Epithelial cell of esophagus (primary cell): Measurements from ENCODE around the gene CSF2.
A peak's percentile ranks its signal among the peaks of the same experiment; 100 is the strongest.

Experiments used
- DNase-seq: peaks from one replicate; pipeline ENCODE4 v3.0.0; 2010; ENCODE audit warnings: low read depth
- H3K4me3 ChIP-seq: 2 replicates; pipeline ENCODE4 v1.5.1; 2011; ENCODE audit warnings: mild to moderate bottlenecking, low read length, control low read depth
- TF ChIP-seq, protein P1 (sequence below): IDR thresholded peaks from 2 replicates; pipeline ENCODE4 v1.5.1; 2011; ENCODE audit warnings: low read depth, mild to moderate bottlenecking, low read length, control low read depth, inconsistent platforms; ENCODE audit not compliant: insufficient read depth; ENCODE audit errors: missing control alignments

CSF2 gene

DNA sequence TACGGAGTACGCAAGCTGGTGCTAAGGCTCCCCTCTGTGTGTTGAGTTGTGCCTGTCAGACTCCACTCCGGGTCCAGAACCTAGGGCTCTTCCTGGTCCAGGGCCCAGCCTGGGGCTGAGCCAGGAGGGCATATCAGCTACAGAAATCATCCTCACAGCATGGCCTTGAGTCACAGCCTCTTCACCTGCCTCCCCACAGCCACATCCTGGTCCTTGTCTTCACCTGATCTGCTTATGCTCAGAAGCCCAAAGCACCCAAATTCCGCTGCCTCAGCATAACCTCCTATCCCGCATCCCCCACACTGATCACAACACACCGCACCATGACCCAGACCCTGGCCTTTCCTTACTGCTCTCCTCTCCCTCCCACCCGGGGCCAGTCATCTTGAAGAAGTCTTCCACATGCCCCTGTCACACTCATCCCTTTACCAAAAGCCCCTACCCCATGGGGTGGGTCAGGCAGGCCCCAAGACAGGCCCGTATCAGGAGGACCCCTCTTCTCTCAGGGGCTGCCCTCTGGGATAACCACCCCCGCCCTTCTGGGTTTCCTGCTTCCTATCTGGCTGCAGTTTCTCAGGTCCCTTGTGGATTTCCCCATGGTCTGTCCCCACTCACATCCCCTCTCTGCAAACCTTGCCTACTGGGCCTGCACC, 14.4 kb upstream of the CSF2 start:
- TF ChIP-seq, protein P1, sequence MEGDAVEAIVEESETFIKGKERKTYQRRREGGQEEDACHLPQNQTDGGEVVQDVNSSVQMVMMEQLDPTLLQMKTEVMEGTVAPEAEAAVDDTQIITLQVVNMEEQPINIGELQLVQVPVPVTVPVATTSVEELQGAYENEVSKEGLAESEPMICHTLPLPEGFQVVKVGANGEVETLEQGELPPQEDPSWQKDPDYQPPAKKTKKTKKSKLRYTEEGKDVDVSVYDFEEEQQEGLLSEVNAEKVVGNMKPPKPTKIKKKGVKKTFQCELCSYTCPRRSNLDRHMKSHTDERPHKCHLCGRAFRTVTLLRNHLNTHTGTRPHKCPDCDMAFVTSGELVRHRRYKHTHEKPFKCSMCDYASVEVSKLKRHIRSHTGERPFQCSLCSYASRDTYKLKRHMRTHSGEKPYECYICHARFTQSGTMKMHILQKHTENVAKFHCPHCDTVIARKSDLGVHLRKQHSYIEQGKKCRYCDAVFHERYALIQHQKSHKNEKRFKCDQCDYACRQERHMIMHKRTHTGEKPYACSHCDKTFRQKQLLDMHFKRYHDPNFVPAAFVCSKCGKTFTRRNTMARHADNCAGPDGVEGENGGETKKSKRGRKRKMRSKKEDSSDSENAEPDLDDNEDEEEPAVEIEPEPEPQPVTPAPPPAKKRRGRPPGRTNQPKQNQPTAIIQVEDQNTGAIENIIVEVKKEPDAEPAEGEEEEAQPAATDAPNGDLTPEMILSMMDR, result no peak
- no peak for DNase-seq

DNA sequence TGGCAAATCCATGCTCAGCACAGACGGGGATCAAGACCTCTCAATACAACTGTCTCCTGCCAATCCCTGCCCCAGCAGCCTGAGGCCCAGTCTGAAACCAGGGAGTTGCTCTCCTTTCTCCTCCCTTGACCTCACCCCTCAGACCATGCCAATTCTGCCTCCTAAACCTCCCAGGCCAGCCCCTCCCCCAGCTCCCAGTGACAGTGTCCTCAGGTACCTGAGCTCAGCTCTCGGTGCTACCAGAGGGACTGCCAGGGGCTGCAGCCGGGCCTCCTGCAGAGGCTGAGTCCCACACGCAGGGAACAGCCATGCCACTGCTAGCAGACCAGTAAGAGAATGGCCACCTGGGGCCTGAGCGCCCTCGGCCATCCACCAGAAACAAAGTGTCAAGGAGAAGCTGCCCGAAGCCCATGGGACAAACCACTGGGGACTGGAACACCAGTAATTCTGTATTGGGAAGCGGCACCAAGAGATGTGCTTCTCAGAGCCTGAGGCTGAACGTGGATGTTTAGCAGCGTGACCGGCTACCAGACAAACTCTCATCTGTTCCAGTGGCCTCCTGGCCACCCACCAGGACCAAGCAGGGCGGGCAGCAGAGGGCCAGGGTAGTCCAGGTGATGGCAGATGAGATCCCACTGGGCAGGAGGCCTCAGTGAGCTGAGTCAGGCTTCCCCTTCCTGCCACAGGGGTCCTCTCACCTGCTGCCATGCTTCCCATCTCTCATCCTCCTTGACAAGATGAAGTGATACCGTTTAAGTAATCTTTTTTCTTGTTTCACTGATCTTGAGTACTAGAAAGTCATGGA, 13.7 kb upstream of the CSF2 start:
- no peak for DNase-seq
- no peak overlapping the region for H3K4me3 ChIP-seq
- TF ChIP-seq, protein P1, result no peak

More for the DNA sequence above, 14.4 kb upstream of the CSF2 start:
- H3K4me3 ChIP-seq, result no peak overlapping the region

DNA sequence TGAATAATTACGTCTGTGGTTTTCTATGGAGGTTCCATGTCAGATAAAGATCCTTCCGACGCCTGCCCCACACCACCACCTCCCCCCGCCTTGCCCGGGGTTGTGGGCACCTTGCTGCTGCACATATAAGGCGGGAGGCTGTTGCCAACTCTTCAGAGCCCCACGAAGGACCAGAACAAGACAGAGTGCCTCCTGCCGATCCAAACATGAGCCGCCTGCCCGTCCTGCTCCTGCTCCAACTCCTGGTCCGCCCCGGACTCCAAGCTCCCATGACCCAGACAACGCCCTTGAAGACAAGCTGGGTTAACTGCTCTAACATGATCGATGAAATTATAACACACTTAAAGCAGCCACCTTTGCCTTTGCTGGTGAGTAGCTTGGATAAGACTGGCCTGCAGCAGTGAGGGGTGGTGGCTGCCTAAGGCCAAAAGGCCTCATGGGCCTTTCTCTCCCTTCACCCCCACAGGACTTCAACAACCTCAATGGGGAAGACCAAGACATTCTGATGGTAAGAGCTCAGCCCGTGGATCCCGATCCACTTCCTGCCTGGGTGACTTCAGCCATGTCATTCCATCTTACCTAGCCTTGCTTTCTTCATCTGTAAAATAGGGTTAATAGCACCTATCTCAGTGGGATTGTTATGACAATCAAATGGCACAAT, 13.0 kb upstream of the CSF2 start, which contains the start of gene IL3:
TSS of gene IL3 (plus strand) at position 155 of the 661 bp plus-strand sequence. CDS start at position 207, 52 bp downstream.
- no peak for DNase-seq
- H3K4me3 ChIP-seq, result no peak within 1 kb of the TSS
- TF ChIP-seq, protein P1, result no peak

DNA sequence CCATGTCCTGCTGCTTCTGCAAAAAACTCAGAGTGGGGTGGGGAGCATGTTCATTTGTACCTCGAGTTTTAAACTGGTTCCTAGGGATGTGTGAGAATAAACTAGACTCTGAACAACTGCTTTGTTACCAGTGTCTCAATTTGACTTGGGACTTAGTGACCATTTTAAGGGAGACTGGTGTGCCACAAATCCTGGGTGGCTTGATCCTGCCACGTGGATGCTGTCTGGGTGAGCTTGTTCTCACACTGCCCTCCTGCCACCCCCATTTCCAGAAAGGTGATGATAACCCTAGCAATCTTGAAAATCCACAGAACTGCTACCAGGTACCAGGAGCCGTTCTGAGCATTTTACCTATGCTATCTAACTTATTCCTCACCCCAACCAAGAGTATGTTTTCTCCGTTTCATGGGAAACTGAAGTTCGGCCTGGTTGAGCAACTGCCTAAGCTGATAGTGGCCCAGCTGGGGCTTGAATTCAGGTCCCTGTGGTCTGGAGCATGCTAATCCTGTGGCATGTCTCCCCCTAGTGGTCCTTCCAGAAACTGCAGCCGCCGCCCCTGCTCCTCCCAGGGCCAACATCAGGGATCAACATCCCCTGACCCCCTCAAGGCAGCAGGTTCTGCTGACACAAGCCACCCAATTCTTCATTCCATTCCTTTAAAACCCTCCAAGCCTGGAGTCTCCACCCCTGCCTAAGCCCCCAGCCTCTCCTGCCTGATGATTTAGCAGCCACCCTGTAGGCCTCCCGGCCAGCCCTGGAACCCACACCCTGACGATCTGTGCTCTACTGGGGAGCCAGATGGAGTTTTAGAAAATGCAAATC, 10.3 kb upstream of the CSF2 start:
- no peak overlapping the region for H3K4me3 ChIP-seq
- TF ChIP-seq, protein P1, result peak; percentile 95
- DNase-seq, result peak; percentile 66

DNA sequence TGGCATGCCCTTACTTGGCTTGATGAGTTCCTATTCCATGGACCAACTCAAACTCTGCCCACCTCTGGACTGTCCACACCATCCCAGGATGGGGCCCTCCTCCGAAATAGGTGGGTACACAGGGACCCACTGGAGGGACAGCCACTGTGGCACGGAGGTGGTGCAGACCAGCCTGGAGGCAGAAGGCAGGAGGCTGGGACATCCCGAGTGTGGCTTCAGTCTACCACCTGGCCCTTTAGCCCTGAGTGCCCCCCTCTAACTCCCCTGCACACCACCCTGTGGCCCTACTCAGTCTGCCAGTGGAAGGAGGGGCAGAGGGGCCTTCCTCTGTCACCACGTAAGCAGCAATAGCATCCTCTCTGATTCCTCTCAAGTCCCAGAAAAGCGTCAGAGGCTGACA, 9.4 kb upstream of the CSF2 start:
- H3K4me3 ChIP-seq, result no peak overlapping the region
- TF ChIP-seq, protein P1, result no peak
- no peak for DNase-seq

DNA sequence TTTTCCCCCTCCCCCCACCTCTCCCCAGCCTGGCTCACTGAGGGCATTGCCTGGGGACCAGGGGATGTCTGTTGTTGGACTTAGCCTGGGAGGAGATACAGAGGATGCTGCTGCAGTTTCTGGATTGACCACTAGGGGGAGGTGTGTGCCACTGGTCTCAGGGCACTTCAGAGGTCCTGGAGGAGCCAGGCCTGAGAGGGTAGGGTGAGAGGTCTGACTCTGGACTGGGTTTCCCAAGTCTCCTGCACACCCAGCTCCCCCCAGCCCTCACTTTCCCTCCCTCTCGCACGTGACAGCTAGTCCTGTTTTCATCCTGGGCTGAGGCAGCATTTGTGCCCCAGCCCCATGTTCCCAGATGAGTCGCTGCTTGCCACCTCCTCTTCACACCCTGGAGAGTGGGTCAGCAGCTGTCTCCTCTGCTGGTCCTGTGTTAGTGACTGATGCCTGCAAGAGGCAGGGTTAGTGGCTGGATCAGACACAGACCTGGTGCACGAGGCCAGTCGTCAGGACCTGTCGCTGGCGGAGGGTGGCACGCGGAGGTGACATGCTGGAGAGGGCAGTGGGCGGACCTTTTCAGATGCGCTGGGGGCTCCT, 8.8 kb upstream of the CSF2 start:
- no peak overlapping the region for H3K4me3 ChIP-seq
- TF ChIP-seq, protein P1, result peak; percentile 99

More for the DNA sequence above, 8.8 kb upstream of the CSF2 start:
- peak; percentile 73 for DNase-seq
